ENCODE results near the gene MAP3K12.

- no peak for TF ChIP-seq CTCF (IDR thresholded peaks at IDR 0.05; ENCODE audit: insufficient read depth, low read length)
- no peak for TF ChIP-seq POLR2AphosphoS5 (IDR thresholded peaks at IDR 0.05; ENCODE audit: low read depth)
- no peak for TF ChIP-seq REST (IDR thresholded peaks at IDR 0.05; ENCODE audit: insufficient replicate concordance, low read depth)
- no peak for TF ChIP-seq GABPA (IDR thresholded peaks at IDR 0.05; ENCODE audit: low read depth)
- TF ChIP-seq SPI1 (IDR thresholded peaks at IDR 0.05; ENCODE audit: borderline replicate concordance, low read depth), result no peak
Measured at GRCh38 chr12:53539526-53539925, 40.3 kb upstream of the MAP3K12 start.
